ENCODE measurements around the gene MMP25. TPM values are rescaled to one million over a fixed set of nuclear protein-coding genes. Genes with fewer than 3 reads are reported as not detected.

Gene MMP25
- total RNA-seq, 2 experiments from 2014 or later: 1.1 to 1.5 TPM

GRCh38 chr16:3032624-3033023, 13.7 kb upstream of the MMP25 start:
- Mint-ChIP-seq H3K4me3 (no peak overlapping the region), H3K4me1 (ENCODE audit: low read depth) (peaks cover 31% of the 10 kb centered on the region), H3K9me3 (no peaks in the 10 kb centered on the region), H3K36me3 (ENCODE audit: low read depth) (no peaks in the 10 kb centered on the region), H3K27ac (no peak overlapping the region), H3K27me3 (peaks cover 65% of the 10 kb centered on the region)
- ATAC-seq: no peak
- intact Hi-C loops (cut with micrococcal nuclease): no loop called here
- POLR2A ChIA-PET: interaction anchor here (1.7 kb wide), 1 partner anchor 10 kb away, joined by 4 read pairs; no protein-coding TSS in a partner anchor
- CTCF ChIA-PET: interaction anchor here (1.2 to 10.2 kb wide), 17 partner anchors 7 to 136 kb away, joined by 4 to 135 read pairs (median 12); partner anchors contain the start of genes CLDN6, HCFC1R1, THOC6 and TNFRSF12A
- no peak for DNase-seq
- no peak for TF ChIP-seq CTCF (IDR thresholded peaks at IDR 0.05)

DNA sequence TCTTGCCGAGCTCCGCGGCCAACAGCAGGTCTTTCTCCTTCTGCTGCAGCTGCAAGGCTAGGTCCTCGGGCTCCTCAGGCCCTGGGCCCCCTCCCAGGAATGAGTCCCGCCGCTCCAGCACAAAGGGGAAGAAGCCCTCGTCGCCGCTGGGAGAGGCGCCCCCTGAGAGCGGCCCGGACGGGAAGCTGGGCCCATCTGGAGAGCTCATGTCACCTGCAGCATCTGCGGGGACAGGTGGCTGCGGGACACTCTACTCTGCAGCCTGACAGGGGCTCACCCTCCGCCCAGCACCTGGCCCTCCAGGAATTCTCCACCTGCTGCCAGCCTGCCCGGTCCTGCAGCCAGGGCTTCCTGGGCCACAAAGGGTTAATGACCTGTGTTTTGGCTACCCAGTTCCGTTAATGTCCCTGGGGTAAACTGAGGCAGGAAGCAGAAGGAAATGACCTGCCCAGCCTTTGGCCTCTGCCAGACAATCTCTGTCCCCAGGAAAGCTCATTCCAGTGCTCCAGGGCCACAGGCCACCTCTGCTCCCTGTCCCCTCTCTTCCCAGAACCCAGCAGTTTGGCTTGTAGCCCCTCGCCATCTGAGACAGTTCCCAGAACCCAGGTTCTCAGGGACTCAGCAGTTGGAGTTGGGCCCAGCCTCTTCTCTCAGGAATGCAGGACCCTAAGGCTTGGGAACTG, 10.9 kb upstream of the MMP25 start:
- peaks cover 11% of the 10 kb centered on the region for H3K4me1 Mint-ChIP-seq (ENCODE audit: low read depth)
- ChIA-PET POLR2A (interaction anchor here (0.6 to 1.9 kb wide), 4 partner anchors 11 to 23 kb away, joined by 3 to 9 read pairs (median 4); no protein-coding TSS in a partner anchor), CTCF (interaction anchor here (0.9 to 10.2 kb wide), 10 partner anchors 9 to 114 kb away, joined by 3 to 135 read pairs (median 6); partner anchors contain the start of genes CLDN6, HCFC1R1, THOC6 and TNFRSF12A)
- intact Hi-C loops (cut with micrococcal nuclease): no loop called here
- no peak for TF ChIP-seq CTCF (IDR thresholded peaks at IDR 0.05)
- no peak overlapping the region for H3K4me3 Mint-ChIP-seq
- no peaks in the 10 kb centered on the region for H3K36me3 Mint-ChIP-seq (ENCODE audit: low read depth)
- ATAC-seq: no peak
- no peaks in the 10 kb centered on the region for H3K9me3 Mint-ChIP-seq
- peaks cover 73% of the 10 kb centered on the region for H3K27me3 Mint-ChIP-seq
- no peak for DNase-seq
- H3K27ac Mint-ChIP-seq: no peak overlapping the region

- ATAC-seq (no peak), DNase-seq (no peak)
- POLR2A ChIA-PET: interaction anchor here (0.6 to 1.9 kb wide), 2 partner anchors 12 to 14 kb away, joined by 3 to 9 read pairs; no protein-coding TSS in a partner anchor
- Mint-ChIP-seq H3K4me3 (no peak overlapping the region), H3K27ac (no peak overlapping the region), H3K27me3 (peaks cover 68% of the 10 kb centered on the region), H3K9me3 (no peaks in the 10 kb centered on the region), H3K36me3 (ENCODE audit: low read depth) (no peaks in the 10 kb centered on the region), H3K4me1 (ENCODE audit: low read depth) (peaks cover 11% of the 10 kb centered on the region)
- CTCF ChIA-PET: interaction anchor here (0.9 to 10.2 kb wide), 5 partner anchors 12 to 113 kb away, joined by 3 to 135 read pairs (median 4); partner anchors contain the start of genes CLDN6, HCFC1R1, THOC6 and TNFRSF12A
- no peak for TF ChIP-seq CTCF (IDR thresholded peaks at IDR 0.05)
- intact Hi-C loops (cut with micrococcal nuclease): no loop called here
Measured at GRCh38 chr16:3035972-3036725, 10.2 kb upstream of the MMP25 start.

DNA sequence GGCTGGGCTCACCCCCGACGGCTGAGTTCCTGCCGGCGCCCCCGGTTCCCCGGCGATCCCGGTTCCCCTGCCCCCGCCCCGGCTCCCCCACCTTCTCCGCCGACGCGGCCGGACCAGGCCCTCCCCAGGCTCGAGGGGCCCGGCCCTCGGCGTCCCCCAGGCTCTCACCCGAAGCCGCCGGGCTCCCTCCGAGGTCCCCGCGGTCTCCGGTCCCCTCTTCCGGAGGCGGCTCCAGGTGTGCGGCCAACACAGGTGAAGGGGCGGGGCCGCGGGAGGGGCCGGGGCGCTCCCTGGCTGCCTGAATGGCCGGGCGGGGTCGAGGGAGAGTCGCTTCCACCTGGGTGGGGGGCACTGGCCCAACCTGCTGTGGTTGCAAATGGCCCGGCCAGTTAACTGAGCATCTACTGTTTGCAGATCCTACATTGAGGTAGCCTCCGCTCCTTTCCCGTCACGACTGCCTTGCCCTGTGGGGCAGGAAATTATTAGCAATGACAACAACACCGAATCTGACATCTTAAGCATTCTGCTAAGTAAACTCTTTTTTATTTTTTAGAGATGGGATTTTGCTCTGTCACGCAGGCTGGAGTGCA, 9.5 kb upstream of the MMP25 start, which contains the start of gene BICDL2:
Gene BICDL2, minus strand, starts transcription at position 219 of the 590 bp plus-strand sequence. CDS start 1,448 bp downstream, outside the sequence.
- H3K36me3 Mint-ChIP-seq (ENCODE audit: low read depth): no peaks in the 10 kb centered on the region
- intact Hi-C loops (cut with micrococcal nuclease): no loop called here
- no peak for ATAC-seq
- DNase-seq: no peak
- H3K27me3 Mint-ChIP-seq: peaks cover 69% of the 10 kb centered on the region
- CTCF ChIA-PET: interaction anchor here (0.9 to 1.1 kb wide), 2 partner anchors 9 to 22 kb away, joined by 3 to 7 read pairs; no protein-coding TSS in a partner anchor
- POLR2A ChIA-PET: no interaction called here
- no peak within 1 kb of the TSS for H3K4me3 Mint-ChIP-seq
- no peak for TF ChIP-seq CTCF (IDR thresholded peaks at IDR 0.05)
- no peak within 1 kb of the TSS for H3K27ac Mint-ChIP-seq
- peaks cover 11% of the 10 kb centered on the region for H3K4me1 Mint-ChIP-seq (ENCODE audit: low read depth)
- H3K9me3 Mint-ChIP-seq: no peaks in the 10 kb centered on the region
